Measurements from ENCODE around the gene BTRC.

- TF ChIP-seq CTCF (IDR thresholded peaks at IDR 0.05; ENCODE audit: low read depth, low read length) (no peak), POLR2A (IDR thresholded peaks at IDR 0.05; ENCODE audit: extremely low read depth, insufficient read length) (no peak), MAX (IDR thresholded peaks at IDR 0.05; ENCODE audit: low read depth, low read length) (no peak), MYC (IDR thresholded peaks at IDR 0.05; ENCODE audit: low read depth, low read length) (no peak)
Measured at GRCh38 chr10:101397140-101397539, 43.2 kb downstream of the BTRC start.

All from NB4 (cell line).